HG03064 (cell line): ENCODE measurements around the gene TMEM132D.

ENCODE experiments used
- ATAC-seq: cut with Tn5 transposase; IDR thresholded peaks from one replicate; pipeline ENCODE4 v1.9.1; 2021; ENCODE audit warnings: low read depth; ENCODE audit not compliant: unreplicated experiment

The TMEM132D gene

GRCh38 chr12:129486931-129487330, 416.9 kb downstream of the TMEM132D start:
- ATAC-seq, result no peak

- ATAC-seq, result no peak
Measured at GRCh38 chr12:129483111-129483893, 420.5 kb downstream of the TMEM132D start.

- ATAC-seq, result no peak
Measured at GRCh38 chr12:129481921-129482320, 421.9 kb downstream of the TMEM132D start.

GRCh38 chr12:129470196-129470595, 433.6 kb downstream of the TMEM132D start:
- ATAC-seq, result no peak

GRCh38 chr12:129467726-129468125, 436.1 kb downstream of the TMEM132D start:
- no peak for ATAC-seq

- ATAC-seq, result no peak
Measured at GRCh38 chr12:129467289-129467688, 436.5 kb downstream of the TMEM132D start.

- no peak for ATAC-seq
Measured at GRCh38 chr12:129466499-129466898, 437.3 kb downstream of the TMEM132D start.

GRCh38 chr12:129459886-129460285, 443.9 kb downstream of the TMEM132D start:
- no peak for ATAC-seq

- no peak for ATAC-seq
Measured at GRCh38 chr12:129446696-129447095, 457.1 kb downstream of the TMEM132D start.

- ATAC-seq, result no peak
Measured at GRCh38 chr12:129440278-129440677, 463.5 kb downstream of the TMEM132D start.

- no peak for ATAC-seq
Measured at GRCh38 chr12:129434790-129435189, 469.0 kb downstream of the TMEM132D start.

GRCh38 chr12:129428240-129428936, 475.4 kb downstream of the TMEM132D start:
- ATAC-seq, result no peak

GRCh38 chr12:129423041-129423580, 480.7 kb downstream of the TMEM132D start:
- no peak for ATAC-seq

GRCh38 chr12:129413295-129413694, 490.5 kb downstream of the TMEM132D start:
- ATAC-seq, result no peak

GRCh38 chr12:129409281-129409680, 494.5 kb downstream of the TMEM132D start:
- ATAC-seq, result no peak

GRCh38 chr12:129404556-129404955, 499.3 kb downstream of the TMEM132D start:
- ATAC-seq, result no peak

GRCh38 chr12:129401572-129401971, 502.3 kb downstream of the TMEM132D start:
- no peak for ATAC-seq

- no peak for ATAC-seq
Measured at GRCh38 chr12:129394177-129394825, 509.5 kb downstream of the TMEM132D start.

GRCh38 chr12:129393357-129393937, 510.4 kb downstream of the TMEM132D start:
- no peak for ATAC-seq

GRCh38 chr12:129385637-129385990, 518.2 kb downstream of the TMEM132D start:
- ATAC-seq, result no peak

- no peak for ATAC-seq
Measured at GRCh38 chr12:129383956-129384355, 519.9 kb downstream of the TMEM132D start.
